ENCODE results near the gene MGAT4D.
A peak's percentile ranks its signal among the peaks of the same experiment; 100 is the strongest.
"Not testable (repeated sequence)": the region's sequence is repeated elsewhere in the genome, so short reads cannot be mapped to it uniquely, and the experiment has no call there.

Gene MGAT4D

DNA sequence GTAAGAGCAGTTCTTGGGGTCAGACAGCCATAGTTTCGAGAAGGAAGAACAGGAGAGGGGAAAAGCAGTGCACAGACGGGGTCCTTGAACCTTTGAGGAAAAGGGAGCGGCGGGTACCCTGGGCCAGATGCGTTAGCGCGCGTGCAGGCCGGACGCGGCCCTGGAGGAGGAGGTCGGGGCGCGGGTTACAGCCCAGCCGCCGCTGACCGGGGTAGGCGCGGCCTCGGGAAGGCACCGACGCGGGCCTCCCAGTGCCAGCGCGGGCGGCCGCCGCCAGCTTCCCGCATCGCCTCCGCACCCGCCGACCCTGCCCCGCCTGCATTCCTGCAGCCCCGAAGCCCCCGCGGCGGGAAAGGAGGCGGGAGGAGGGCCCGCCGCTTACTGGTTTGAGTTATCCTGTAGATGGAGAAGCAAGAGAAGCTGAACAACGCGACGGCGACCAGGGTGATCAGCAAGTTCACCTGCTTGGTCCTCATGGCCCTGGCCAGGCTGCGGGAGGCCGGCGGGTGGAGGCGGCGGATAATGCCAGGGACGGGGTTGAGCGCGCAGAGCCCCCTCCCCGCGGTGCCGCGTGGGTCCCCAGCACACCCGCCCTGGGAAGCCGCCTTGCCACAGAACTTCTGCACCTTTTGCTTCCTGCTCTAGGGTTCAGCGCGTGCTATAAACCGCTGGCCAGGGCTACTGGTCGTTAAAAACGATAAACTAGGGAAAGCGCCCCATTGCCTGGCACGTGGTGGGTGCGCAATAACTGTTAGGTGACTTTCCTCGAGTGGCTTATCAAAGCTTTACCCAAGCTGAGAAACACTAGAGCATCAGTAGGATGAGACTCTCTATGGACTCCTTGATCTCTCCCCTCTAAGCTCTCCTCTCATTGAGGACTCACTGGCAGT, at the start of gene MGAT4D:
TSS of gene MGAT4D (minus strand) at position 547 of the 890 bp plus-strand sequence. CDS start at position 476, 71 bp downstream.
- Mint-ChIP-seq H3K4me3 (peak within 1 kb of the TSS; percentile 51), H3K36me3 (ENCODE audit: low read depth) (no peaks in the 10 kb centered on the region), H3K27ac (no peak within 1 kb of the TSS), H3K4me1 (ENCODE audit: low read depth) (no peaks in the 10 kb centered on the region), H3K9me3 (no peaks in the 10 kb centered on the region), H3K27me3 (peaks cover 60% of the 10 kb centered on the region)

DNA sequence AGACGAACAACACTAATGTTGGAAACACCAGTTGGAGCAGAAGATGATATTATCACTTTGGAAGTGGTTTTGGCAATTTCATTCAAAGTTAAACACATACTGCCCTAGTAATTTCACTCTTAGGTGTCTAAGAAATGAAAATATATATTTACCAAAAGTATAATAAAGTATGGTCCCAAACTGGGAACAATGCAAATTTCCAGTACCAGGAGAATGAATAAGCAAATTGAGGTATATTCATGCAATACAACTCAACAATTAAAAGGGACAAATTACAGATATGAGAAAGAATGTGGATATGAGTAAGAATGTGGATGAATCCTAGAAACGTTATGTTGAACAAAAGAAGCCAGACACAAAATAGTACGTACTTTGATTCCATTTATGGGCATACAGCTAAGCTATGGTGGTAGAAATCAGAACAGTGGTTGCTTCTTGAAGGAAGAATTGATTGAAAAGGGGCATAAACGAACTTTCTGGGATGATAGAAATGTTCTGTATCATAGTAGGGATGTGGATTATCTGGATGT, 35.9 kb upstream of the MGAT4D start:
- H3K27me3 Mint-ChIP-seq, result no peaks in the 10 kb centered on the region
- no peak overlapping the region for H3K4me3 Mint-ChIP-seq
- H3K27ac Mint-ChIP-seq, result no peak overlapping the region
- peaks cover 26% of the 10 kb centered on the region for H3K36me3 Mint-ChIP-seq (ENCODE audit: low read depth)
- no peaks in the 10 kb centered on the region for H3K4me1 Mint-ChIP-seq (ENCODE audit: low read depth)
- H3K9me3 Mint-ChIP-seq, result no peaks in the 10 kb centered on the region

DNA sequence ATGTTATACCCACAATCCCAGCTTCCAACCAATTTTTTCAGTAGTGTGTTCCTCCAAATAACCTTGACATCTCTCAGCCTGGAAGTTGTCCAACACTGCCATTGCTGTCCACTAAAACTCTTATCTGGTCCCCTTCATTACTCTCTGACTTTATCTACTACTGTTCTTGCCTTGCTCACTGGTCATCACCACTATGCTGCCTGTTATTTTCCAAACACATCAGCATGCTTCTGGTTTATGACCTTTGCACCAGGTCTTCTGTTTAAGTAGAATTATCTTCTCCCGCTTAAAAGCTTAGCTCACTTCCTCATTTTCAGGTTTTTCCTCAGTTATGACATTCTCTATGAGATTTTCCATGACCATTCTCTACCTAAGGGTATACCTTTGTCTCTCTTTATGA, 31.3 kb upstream of the MGAT4D start:
- no peak overlapping the region for H3K27ac Mint-ChIP-seq
- H3K4me3 Mint-ChIP-seq, result no peak overlapping the region
- peaks cover 34% of the 10 kb centered on the region for H3K36me3 Mint-ChIP-seq (ENCODE audit: low read depth)
- H3K4me1 Mint-ChIP-seq (ENCODE audit: low read depth), result peaks cover 18% of the 10 kb centered on the region
- no peaks in the 10 kb centered on the region for H3K27me3 Mint-ChIP-seq
- H3K9me3 Mint-ChIP-seq, result no peaks in the 10 kb centered on the region

DNA sequence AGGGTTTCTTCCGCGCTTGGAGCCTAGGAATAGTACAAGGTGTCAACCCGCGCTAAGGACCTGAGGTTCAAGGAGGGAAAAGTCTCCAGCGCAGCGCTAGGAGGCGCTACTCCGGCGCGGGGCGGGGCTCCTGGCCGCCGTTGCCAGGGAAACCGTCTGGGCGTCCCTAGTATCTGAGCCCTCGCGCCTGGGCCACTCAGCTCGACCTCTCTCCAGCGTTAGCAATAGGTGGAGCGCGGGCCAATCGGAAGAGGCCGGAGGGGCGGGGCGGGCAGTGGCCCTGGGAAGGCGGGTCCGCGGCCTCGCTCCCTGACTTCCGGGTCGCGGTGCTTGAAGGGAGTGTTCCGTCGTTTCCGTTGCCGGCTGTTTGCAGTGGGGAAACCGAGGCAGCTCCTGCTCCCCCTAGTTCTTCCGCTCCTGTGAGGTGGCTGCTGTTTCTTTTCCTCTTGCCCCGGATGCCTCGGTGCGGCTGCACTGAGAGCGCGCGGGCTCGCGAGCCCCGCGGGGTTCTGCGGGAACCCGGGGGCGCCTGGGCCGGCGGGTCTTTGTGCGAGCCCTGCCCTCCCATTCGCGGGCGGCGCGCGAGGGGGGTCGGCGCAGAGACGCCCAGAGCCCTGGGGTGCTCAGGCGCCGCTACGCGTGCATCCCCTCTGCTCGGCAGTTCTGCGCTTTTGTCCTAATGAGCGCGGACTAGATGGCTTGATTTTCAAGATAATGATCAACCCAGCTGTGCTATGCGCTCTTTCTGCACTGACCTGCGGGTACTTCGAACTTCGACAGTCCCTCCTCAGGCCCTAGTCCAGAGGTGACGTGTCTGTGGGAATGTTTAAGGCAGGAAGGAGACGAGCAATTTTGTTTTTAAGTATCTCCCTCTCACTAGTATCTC, 26.0 kb upstream of the MGAT4D start, which contains the start of gene ELMOD2:
TSS of gene ELMOD2 (plus strand) at position 312 of the 886 bp plus-strand sequence. CDS start 1,261 bp downstream, outside the sequence.
- H3K27ac Mint-ChIP-seq, result peak within 1 kb of the TSS; percentile 58
- no peaks in the 10 kb centered on the region for H3K9me3 Mint-ChIP-seq
- H3K4me1 Mint-ChIP-seq (ENCODE audit: low read depth), result peaks cover 30% of the 10 kb centered on the region
- H3K27me3 Mint-ChIP-seq, result no peaks in the 10 kb centered on the region
- H3K4me3 Mint-ChIP-seq, result peak within 1 kb of the TSS; percentile 92
- H3K36me3 Mint-ChIP-seq (ENCODE audit: low read depth), result peaks cover 25% of the 10 kb centered on the region

DNA sequence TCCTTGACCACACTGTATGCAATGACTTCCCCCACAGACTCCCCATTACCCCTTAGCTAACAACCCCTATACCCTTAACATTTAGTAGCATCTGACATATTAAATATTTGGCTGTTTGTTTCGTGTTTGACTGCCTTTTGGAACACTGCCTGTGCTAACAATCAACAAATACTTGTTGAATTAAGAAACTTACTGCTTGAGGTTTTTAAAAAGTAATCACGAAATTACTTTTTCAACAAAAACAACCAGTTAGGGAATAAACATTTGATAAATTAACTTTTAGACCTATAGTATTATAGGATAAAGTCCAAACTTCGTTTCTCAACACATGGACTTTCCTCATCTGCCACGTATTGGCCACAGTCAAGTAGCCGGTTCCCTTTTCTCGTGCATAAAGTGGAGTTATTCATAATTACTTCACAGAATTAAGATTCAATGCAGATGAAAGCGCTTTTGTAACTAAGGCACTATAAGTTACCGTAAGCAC, 25.3 kb upstream of the MGAT4D start:
- H3K27me3 Mint-ChIP-seq, result no peaks in the 10 kb centered on the region
- H3K36me3 Mint-ChIP-seq (ENCODE audit: low read depth), result peaks cover 23% of the 10 kb centered on the region
- peak overlapping the region; percentile 58 for H3K27ac Mint-ChIP-seq
- H3K4me3 Mint-ChIP-seq, result peak overlapping the region; percentile 92
- peaks cover 30% of the 10 kb centered on the region for H3K4me1 Mint-ChIP-seq (ENCODE audit: low read depth)
- H3K9me3 Mint-ChIP-seq, result no peaks in the 10 kb centered on the region

DNA sequence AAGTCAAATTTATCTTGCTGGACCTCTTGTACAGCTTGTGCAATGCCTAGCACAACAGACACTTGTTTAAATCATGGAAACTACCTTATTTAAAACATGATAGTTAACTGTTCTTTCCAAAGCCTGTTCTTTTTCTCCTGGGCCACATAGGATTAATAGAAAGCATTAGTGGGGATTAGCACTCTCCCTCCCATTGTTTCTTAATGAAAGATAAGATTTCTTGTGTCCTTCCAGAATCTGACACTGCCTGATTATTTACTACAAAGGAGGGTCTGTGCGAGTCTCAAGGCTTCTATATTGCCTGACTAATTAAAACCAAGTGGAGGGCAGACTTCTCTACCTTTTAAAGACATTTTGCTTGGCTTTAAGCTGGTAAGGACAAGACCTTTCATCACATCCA, 17.3 kb upstream of the MGAT4D start:
- no peak overlapping the region for H3K27ac Mint-ChIP-seq
- no peaks in the 10 kb centered on the region for H3K4me1 Mint-ChIP-seq (ENCODE audit: low read depth)
- no peaks in the 10 kb centered on the region for H3K36me3 Mint-ChIP-seq (ENCODE audit: low read depth)

DNA sequence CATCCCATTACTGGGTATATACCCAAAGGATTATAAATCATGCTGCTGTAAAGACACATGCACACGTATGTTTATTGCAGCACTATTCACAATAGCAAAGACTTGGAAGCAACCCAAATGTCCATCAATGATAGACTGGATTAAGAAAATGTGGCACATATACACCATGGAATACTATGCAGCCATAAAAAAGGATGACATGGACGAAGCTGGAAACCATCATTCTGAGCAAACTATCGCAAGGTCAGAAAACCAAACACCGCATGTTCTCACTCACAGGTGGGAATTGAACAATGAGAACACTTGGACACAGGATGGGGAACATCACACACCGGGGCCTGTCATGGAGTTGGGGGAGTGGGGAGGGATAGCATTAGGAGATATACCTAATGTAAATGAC, 15.7 kb upstream of the MGAT4D start:
- H3K27me3 Mint-ChIP-seq, result peaks cover 28% of the 10 kb centered on the region
- H3K9me3 Mint-ChIP-seq; H3K4me1 Mint-ChIP-seq (ENCODE audit: low read depth); H3K27ac Mint-ChIP-seq; H3K36me3 Mint-ChIP-seq (ENCODE audit: low read depth); H3K4me3 Mint-ChIP-seq: not testable (repeated sequence)

More for the DNA sequence above, 17.3 kb upstream of the MGAT4D start:
- H3K9me3 Mint-ChIP-seq, result no peaks in the 10 kb centered on the region
- H3K4me3 Mint-ChIP-seq, result no peak overlapping the region
- peaks cover 16% of the 10 kb centered on the region for H3K27me3 Mint-ChIP-seq

DNA sequence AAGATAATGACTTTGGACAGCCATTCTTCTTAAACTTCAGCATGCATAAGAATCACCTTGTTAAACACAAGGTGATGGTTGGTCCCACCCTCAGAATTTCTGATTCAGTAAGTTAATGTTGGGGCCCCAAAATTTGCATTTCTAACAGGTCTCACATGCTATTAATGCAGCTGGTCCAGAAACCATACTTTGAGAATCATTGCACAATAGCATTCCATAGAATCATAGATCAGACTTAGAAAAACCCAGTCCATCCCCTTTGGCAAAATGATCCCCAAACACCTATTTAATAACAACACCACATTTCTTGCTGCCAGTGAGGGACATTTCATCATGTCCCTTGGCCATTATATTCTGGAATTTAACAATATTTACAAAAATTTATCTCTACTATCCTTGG, 6.2 kb upstream of the MGAT4D start:
- H3K4me1 Mint-ChIP-seq (ENCODE audit: low read depth), result no peaks in the 10 kb centered on the region
- no peak overlapping the region for H3K4me3 Mint-ChIP-seq
- H3K27ac Mint-ChIP-seq, result no peak overlapping the region
- H3K9me3 Mint-ChIP-seq, result no peaks in the 10 kb centered on the region
- H3K27me3 Mint-ChIP-seq, result peaks cover 38% of the 10 kb centered on the region
- H3K36me3 Mint-ChIP-seq (ENCODE audit: low read depth), result no peaks in the 10 kb centered on the region

DNA sequence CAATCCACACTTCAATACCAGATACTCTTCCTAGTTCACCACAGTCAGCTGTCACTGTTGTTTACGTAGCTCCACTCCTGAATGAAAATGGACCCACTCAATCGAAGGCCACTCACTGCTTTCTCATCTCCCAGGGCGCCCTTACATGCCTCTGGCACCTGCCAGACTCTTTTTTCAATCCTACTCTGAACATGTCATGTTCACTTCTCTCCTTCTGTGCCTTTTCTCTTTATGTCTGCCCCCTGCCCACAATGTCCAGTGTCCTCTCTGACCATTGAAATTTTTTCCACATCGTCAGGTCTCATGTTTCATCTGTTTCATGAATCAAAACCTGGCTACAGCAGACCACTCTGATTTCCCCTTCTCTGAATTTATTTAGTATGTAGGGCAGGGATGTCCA, 1.3 kb upstream of the MGAT4D start:
- Mint-ChIP-seq H3K9me3 (no peaks in the 10 kb centered on the region), H3K27ac (no peak overlapping the region), H3K27me3 (peaks cover 64% of the 10 kb centered on the region), H3K4me3 (no peak overlapping the region), H3K4me1 (ENCODE audit: low read depth) (no peaks in the 10 kb centered on the region), H3K36me3 (ENCODE audit: low read depth) (no peaks in the 10 kb centered on the region)

DNA sequence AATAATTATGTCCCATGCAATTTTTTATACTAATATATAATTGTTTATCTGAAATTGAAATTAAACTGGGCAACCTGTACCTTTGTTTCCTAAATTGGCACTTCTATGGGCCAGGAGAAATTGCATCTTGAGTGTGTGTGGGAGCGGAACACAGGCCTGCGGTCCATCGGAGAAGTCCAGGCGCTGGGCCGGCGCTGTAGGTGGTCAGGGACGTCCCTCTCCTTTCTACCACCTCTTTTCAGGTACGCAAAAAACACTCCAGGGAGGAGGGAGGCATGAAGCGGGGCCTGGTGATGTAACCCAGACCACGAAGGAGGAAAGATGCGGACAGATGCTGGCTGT, 717 bp downstream of the MGAT4D start:
- Mint-ChIP-seq H3K9me3 (no peaks in the 10 kb centered on the region), H3K27me3 (peaks cover 55% of the 10 kb centered on the region), H3K4me1 (ENCODE audit: low read depth) (no peaks in the 10 kb centered on the region), H3K36me3 (ENCODE audit: low read depth) (no peaks in the 10 kb centered on the region), H3K27ac (no peak overlapping the region), H3K4me3 (peak overlapping the region; percentile 51)

DNA sequence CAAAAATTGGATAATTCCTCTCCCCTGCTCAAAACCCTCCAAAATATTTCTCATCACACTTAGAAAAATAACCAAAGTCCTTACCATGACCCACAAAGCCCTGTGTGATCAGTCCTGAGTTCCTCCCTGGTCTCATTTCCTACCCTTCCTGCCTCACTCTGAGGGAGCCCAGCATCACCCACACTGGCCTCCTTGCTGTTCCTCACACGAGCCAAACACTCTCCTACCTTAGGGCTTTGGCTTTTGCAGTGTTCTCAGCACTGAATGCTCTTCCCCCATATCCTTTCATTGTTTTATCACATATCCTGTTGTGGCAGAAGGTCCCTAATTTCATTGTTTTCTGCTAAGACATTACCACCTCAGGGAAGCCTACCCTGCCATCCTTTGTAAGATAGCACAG, 12.2 kb downstream of the MGAT4D start:
- no peaks in the 10 kb centered on the region for H3K36me3 Mint-ChIP-seq (ENCODE audit: low read depth)
- H3K4me1 Mint-ChIP-seq (ENCODE audit: low read depth), result no peaks in the 10 kb centered on the region
- peaks cover 5% of the 10 kb centered on the region for H3K9me3 Mint-ChIP-seq
- H3K4me3 Mint-ChIP-seq, result no peak overlapping the region
- no peak overlapping the region for H3K27ac Mint-ChIP-seq
- H3K27me3 Mint-ChIP-seq, result peaks cover 7% of the 10 kb centered on the region

DNA sequence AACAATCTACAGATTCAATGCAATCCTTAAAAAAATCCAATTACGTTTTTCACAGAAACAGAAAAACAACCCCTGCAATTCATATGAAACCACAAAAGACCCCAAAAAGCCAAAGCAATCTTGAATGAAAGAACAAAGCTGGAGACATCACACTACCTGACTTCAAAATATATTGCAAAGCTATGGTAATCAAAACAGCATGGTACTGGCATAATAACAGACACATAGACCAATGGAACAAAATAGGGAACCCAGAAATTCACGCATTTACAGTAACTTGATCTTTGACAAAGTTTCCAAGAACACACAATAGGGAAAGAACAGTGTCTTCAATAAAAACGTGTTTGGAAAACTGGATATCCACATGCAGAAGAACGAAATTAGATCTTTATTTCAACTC, 14.6 kb downstream of the MGAT4D start:
- Mint-ChIP-seq H3K27ac (no peak overlapping the region), H3K9me3 (peaks cover 5% of the 10 kb centered on the region), H3K36me3 (ENCODE audit: low read depth) (no peaks in the 10 kb centered on the region), H3K27me3 (peaks cover 7% of the 10 kb centered on the region), H3K4me3 (no peak overlapping the region), H3K4me1 (ENCODE audit: low read depth) (no peaks in the 10 kb centered on the region)

DNA sequence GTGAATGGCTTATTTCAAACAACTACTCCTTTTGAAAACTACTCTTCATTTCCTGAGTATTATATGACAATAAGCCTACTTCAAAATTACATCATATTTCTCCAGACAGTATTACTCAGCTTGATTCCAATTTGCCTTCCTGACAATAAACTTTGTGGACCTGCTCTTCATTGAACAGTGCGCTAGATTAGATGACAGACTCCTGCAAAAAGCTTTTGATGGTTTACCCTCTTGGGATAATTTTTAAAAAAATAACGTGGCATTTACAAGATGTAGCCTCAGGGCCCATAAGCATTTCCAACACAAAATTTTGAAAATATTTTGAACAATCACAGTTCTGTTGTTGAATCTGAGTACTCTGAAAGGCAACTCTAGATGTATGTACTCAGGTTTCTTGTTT, 25.9 kb downstream of the MGAT4D start:
- no peak overlapping the region for H3K27ac Mint-ChIP-seq
- no peaks in the 10 kb centered on the region for H3K9me3 Mint-ChIP-seq
- H3K36me3 Mint-ChIP-seq (ENCODE audit: low read depth), result no peaks in the 10 kb centered on the region
- H3K4me1 Mint-ChIP-seq (ENCODE audit: low read depth), result no peaks in the 10 kb centered on the region
- H3K4me3 Mint-ChIP-seq, result no peak overlapping the region
- H3K27me3 Mint-ChIP-seq, result peaks cover 35% of the 10 kb centered on the region

DNA sequence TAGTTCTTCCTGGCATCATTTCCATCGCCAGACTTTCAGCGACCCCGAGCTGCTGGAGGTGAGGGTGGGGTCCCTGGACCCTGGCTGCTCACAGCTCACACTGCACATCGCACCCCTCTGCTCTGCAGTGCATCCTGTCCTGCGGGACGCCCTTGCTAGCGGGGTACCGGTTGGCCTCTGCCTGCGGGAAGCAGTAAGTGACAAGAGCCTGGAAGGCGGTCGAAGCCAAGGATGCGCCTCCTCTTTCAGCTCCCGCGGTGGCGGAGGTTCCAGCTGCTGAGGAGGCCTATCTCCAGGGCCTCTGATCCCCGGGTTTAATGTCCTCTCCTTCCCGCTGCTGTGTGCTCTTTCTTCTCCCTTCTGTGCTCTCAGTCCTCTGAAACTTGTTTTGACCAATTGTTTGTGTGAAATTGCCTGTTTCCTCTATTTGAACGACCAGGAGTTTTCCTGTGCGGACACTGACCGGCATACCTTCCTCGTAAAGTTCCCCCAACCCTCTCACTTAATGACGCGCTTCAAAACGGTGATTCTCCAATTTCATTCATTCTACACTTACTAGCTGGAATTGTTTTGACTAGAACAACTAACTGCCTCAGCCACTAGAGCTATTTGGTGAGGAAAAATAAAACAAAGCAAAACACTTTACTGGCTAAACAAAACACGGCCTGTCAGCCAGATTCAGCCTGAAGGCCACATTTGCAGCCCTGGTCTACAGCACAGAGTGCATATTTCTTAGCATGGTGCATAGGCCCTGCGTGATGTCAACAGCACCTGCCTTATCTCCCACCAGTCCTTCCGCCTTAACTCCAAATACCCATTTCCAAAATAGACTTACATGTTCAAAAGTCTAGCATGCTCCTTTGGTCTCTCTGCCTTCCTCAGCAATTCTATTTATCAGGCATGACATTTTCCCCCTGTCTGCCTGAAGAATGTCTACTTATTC, 28.0 kb downstream of the MGAT4D start:
- Mint-ChIP-seq H3K4me3 (no peak overlapping the region), H3K36me3 (ENCODE audit: low read depth) (no peaks in the 10 kb centered on the region), H3K27ac (no peak overlapping the region), H3K27me3 (peaks cover 41% of the 10 kb centered on the region), H3K4me1 (ENCODE audit: low read depth) (no peaks in the 10 kb centered on the region), H3K9me3 (no peaks in the 10 kb centered on the region)

Data from stimulated activated naive CD8-positive, alpha-beta T cell treated with anti-CD3 and anti-CD28 coated beads, Interleukin-15, Interleukin-2, amounts not matched to agents 100 ng/mL and 50 ng/mL, for 24 hours (primary cell).